GM13977 (cell line): ENCODE measurements around the gene HMX1.

ENCODE experiments used
- DNase-seq: peaks from one replicate; pipeline ENCODE4 v3.0.0; 2012; ENCODE audit warnings: low spot score
- CTCF ChIP-seq: IDR thresholded peaks from 2 replicates; pipeline ENCODE4 v1.5.1; 2012; ENCODE audit warnings: mild to moderate bottlenecking, control low read depth; ENCODE audit not compliant: insufficient read depth; ENCODE audit errors: extremely low read depth, missing control alignments
- in situ Hi-C: fragments of 300-500 bp; cut with MboI; formaldehyde crosslinking; loops from one replicate; pipeline ENCODE4 v1.12.0; 2022; ENCODE audit warnings: low sequenced_read_pairs, low pct_unique_long_range_greater_than_20kb, mixed read lengths, inconsistent platforms; ENCODE audit not compliant: unreplicated experiment

HMX1 gene

DNA sequence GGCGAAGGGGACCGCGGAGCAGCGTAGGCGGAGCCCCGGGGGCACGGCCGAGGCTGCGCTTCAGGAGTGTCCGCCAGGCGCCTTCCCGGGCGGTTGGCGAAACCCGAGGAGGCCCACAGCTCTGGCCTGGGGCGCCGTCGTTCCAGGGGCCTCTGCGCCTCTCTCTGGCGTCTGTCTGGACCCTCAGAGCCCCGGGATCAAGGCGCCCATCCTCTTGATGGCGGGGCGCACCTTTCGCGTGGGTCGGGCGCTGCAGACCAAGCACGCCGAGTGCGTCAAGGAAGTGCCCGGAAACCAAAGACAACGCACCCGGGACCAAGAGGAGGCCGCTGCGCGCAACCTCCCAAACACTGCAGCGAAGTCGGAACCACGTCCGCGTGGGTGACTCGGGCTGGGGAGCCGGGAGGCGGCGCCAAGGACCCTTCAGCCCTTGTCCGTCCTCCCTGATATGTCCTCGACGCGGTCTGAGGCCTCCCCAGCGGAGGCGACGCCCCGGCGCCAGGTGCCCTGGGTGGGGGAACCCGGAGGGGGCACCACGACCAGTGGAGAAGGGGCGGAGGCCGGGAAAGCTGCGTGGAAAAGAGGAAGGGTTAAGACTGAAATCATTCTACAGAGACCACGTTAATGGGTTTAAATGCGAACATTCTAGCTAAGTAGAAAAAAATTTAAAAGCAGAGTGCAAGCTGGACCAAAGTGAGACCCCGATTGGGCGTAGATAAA is 9.9 kb downstream of the HMX1 start:
- DNase-seq, result no peak
- in situ Hi-C loops, result no loop called here
- TF ChIP-seq CTCF, result no peak

DNA sequence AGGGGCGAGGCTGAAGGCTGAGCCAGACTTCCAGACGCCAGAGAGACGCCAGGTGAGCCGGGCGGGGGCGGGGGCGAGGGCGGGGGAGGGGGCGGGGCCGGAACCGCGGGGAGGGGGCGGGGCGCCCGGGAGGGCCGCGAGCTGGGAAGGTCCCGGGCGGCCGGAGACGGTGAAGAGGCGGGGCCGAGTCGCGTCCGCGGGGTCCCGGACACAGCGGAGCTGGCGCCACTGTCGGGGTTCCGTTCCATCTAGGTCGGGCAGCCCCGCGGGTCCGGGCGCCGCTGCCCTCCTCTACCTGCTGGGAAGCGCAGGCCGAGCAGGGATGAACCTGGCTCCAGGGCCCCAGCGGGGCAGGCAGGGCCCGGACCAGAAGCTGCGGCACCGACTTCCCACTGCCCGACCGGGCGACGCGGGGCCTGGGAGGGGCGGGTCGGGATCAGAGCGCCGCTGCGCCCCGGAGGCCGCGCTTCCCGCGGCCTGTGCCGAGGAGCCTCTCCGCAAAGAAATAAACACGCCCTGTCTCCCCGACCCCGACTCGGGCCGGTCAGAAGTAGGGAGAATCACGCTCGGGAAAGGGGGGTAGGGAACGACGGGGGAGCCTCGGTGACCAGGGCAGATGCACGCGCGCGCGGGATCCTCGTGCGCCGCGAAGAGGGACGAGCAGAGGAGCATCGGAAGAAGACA is 10.6 kb downstream of the HMX1 start:
- TF ChIP-seq CTCF, result no peak
- peak; percentile 39 for DNase-seq
- in situ Hi-C loops, result no loop called here

- no peak for TF ChIP-seq CTCF
- DNase-seq, result no peak
- in situ Hi-C loops, result no loop called here
Measured at GRCh38 chr4:8860096-8860891, 11.3 kb downstream of the HMX1 start.

DNA sequence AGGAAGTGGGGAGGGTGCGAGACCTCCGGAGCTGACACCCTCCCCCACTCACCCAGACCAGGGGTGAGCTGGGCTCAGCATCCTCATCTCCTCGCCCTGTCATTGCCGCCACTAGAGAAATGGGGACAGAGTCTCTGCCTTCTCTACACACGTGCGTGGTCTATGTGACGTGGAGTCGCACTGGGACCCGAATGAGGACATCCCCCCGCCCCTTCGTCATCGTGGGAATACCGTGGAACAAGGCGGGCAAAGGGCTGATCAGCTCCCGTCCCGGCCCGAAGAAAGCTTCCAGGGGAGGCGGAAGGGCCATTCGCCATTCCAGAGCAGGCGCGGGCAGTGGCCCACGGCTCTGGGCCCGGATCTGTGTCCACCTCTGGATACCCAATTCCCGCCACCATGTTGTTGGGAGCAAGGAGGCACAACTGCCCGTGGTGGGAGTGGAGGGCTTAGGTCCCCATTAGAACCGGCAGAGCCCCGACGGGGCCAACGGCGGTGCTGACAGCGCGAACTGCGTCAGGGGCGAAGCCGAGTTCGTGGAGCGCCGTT is 12.0 kb downstream of the HMX1 start:
- in situ Hi-C loops, result no loop called here
- TF ChIP-seq CTCF, result no peak
- DNase-seq, result no peak

DNA sequence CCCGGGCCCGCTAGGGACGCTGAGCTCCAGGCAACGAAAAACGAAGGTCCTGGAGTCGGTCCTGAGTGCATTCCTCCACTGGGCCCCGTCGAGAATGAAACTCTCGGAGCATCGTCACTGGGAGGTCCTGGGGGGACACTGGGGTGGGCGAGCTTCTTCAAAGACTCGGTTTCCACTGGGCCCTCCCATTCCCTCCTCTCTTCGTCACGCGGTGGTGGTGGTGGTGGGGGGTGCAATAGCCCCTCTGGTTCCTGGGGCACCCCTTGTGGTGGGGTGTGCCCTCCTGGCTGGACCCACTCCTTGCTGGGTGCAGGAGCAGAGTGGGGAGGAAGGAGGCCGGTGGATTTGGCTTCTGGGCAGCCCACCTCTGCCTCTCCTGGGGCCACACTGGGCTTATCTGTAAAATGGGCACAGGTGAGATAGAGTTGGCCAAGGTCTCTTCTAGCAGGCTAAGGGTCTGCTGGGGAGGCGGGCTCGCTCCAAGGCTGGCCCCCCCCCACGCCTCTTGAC is 12.9 kb downstream of the HMX1 start:
- TF ChIP-seq CTCF, result no peak
- no peak for DNase-seq
- in situ Hi-C loops, result no loop called here

DNA sequence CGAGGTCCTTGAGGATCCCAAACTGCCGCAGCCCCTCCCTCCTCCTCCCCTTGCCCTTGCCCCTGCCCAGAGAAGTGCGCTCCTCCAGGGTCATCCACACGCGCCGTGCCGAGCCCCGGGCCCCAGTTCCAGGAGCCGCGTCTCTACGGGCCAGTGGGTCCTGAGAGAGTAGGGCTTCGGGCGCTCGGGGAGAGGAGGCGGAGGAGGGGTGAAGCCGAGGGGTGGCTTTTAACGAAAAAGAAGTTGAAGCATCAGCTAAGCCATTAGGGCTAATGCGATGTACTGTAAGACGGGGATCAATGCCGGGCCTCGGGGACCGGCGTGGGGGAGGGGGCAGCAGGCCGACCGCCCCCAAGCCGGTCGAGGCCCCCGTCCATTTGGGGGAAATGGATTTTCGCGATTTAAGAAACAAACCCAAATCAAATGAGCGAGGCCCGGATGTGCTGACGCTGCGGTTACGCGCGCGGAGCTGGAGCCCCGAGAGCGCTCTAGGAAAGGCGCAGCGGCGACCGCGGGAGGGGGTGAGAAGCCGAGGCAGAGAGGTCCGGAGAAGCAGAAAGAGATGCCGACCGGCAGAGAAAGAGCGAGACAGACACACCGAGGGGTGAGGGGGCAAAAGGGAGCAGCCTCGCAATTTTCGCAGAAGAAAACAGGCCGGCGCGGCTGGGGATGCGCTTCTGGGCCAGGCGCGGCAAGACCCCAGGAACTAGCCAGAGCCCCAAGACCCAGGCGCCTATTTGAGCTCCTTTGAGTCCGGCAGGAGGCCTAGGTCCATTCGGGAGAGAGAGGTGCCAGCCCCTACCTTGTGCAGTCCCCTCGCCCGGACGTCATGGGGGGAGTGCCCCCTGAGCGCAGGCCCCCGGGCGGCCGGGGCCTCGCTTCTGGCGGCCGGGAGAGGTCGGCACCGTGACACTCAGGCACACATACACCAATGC is 13.6 kb downstream of the HMX1 start:
- no peak for DNase-seq

More for the DNA sequence above, 13.6 kb downstream of the HMX1 start:
- no peak for TF ChIP-seq CTCF
- in situ Hi-C loops, result no loop called here
